HG03060 (cell line): ENCODE measurements around the gene RTKN2.

ENCODE experiments used
- ATAC-seq: cut with Tn5 transposase; IDR thresholded peaks from one replicate; pipeline ENCODE4 v1.9.1; 2021; ENCODE audit warnings: low read depth, moderate number of reproducible peaks; ENCODE audit not compliant: unreplicated experiment

Gene RTKN2

GRCh38 chr10:62231371-62231770, 37.3 kb downstream of the RTKN2 start:
- ATAC-seq: no peak

- no peak for ATAC-seq
Measured at GRCh38 chr10:62230344-62231121, 38.1 kb downstream of the RTKN2 start.

- ATAC-seq: no peak
Measured at GRCh38 chr10:62225362-62225761, 43.3 kb downstream of the RTKN2 start.

- ATAC-seq: no peak
Measured at GRCh38 chr10:62224606-62225005, 44.0 kb downstream of the RTKN2 start.

GRCh38 chr10:62217683-62218082, 51.0 kb downstream of the RTKN2 start:
- ATAC-seq: no peak

- ATAC-seq: no peak
Measured at GRCh38 chr10:62214364-62214874, 54.2 kb downstream of the RTKN2 start.

GRCh38 chr10:62205750-62206399, 62.8 kb downstream of the RTKN2 start:
- no peak for ATAC-seq

- ATAC-seq: peak; percentile 75
Measured at GRCh38 chr10:62199584-62199983, 69.1 kb downstream of the RTKN2 start.

- no peak for ATAC-seq
Measured at GRCh38 chr10:62196528-62196927, 72.1 kb downstream of the RTKN2 start.

- ATAC-seq: no peak
Measured at GRCh38 chr10:62195675-62195926, 73.0 kb downstream of the RTKN2 start.

- ATAC-seq: no peak
Measured at GRCh38 chr10:62194924-62195674, 73.5 kb downstream of the RTKN2 start.

- ATAC-seq: no peak
Measured at GRCh38 chr10:62193479-62193878, 75.2 kb downstream of the RTKN2 start.

- ATAC-seq: no peak
Measured at GRCh38 chr10:62189131-62189530, 79.5 kb downstream of the RTKN2 start.

- ATAC-seq: no peak
Measured at GRCh38 chr10:62188021-62188616, 80.5 kb downstream of the RTKN2 start.

- no peak for ATAC-seq
Measured at GRCh38 chr10:62186999-62187675, 81.5 kb downstream of the RTKN2 start.

- no peak for ATAC-seq
Measured at GRCh38 chr10:62185919-62186692, 82.5 kb downstream of the RTKN2 start.

GRCh38 chr10:62183857-62184795, 84.5 kb downstream of the RTKN2 start:
- ATAC-seq: no peak

GRCh38 chr10:62183442-62183841, 85.2 kb downstream of the RTKN2 start:
- peak; percentile 59 for ATAC-seq

- ATAC-seq: no peak
Measured at GRCh38 chr10:62182595-62182994, 86.0 kb downstream of the RTKN2 start.
